ENCODE measurements around the gene ANKRD11.
"Not testable (repeated sequence)": the region's sequence is repeated elsewhere in the genome, so short reads cannot be mapped to it uniquely, and the experiment has no call there.

ANKRD11 gene

GRCh38 chr16:89256651-89257254 is 233.6 kb downstream of the ANKRD11 start:
- peak; percentile 85 for DNase-seq

GRCh38 chr16:89253548-89254287 is 236.6 kb downstream of the ANKRD11 start:
- no peak for DNase-seq

GRCh38 chr16:89248196-89248982 is 242.0 kb downstream of the ANKRD11 start:
- no peak for DNase-seq

- DNase-seq = not testable (repeated sequence)
Measured at GRCh38 chr16:89247734-89248075, 242.7 kb downstream of the ANKRD11 start.

GRCh38 chr16:89246903-89247733 is 243.2 kb downstream of the ANKRD11 start:
- DNase-seq = peak; percentile 94

- no peak for DNase-seq
Measured at GRCh38 chr16:89246383-89246902, 243.9 kb downstream of the ANKRD11 start.

- no peak for DNase-seq
Measured at GRCh38 chr16:89244754-89245153, 245.6 kb downstream of the ANKRD11 start.

GRCh38 chr16:89244264-89244663 is 246.1 kb downstream of the ANKRD11 start:
- not testable (repeated sequence) for DNase-seq

GRCh38 chr16:89243664-89244063 is 246.7 kb downstream of the ANKRD11 start:
- DNase-seq = no peak

GRCh38 chr16:89242795-89243200 is 247.6 kb downstream of the ANKRD11 start:
- DNase-seq = no peak

GRCh38 chr16:89241187-89242007 is 249.0 kb downstream of the ANKRD11 start:
- peak; percentile 81 for DNase-seq

GRCh38 chr16:89237733-89238132 is 252.6 kb downstream of the ANKRD11 start:
- DNase-seq = no peak

GRCh38 chr16:89233678-89234490 is 256.5 kb downstream of the ANKRD11 start:
- DNase-seq = no peak

GRCh38 chr16:89232107-89232506 is 258.3 kb downstream of the ANKRD11 start:
- DNase-seq = no peak

GRCh38 chr16:89230255-89230654 is 260.1 kb downstream of the ANKRD11 start:
- no peak for DNase-seq

GRCh38 chr16:89224665-89225064 is 265.7 kb downstream of the ANKRD11 start:
- DNase-seq = no peak

GRCh38 chr16:89222931-89223330 is 267.4 kb downstream of the ANKRD11 start:
- DNase-seq = no peak

GRCh38 chr16:89221604-89222003 is 268.8 kb downstream of the ANKRD11 start:
- no peak for DNase-seq

- no peak for DNase-seq
Measured at GRCh38 chr16:89219365-89219764, 271.0 kb downstream of the ANKRD11 start.
